ENCODE results near the gene MICU1.

The MICU1 gene

DNA sequence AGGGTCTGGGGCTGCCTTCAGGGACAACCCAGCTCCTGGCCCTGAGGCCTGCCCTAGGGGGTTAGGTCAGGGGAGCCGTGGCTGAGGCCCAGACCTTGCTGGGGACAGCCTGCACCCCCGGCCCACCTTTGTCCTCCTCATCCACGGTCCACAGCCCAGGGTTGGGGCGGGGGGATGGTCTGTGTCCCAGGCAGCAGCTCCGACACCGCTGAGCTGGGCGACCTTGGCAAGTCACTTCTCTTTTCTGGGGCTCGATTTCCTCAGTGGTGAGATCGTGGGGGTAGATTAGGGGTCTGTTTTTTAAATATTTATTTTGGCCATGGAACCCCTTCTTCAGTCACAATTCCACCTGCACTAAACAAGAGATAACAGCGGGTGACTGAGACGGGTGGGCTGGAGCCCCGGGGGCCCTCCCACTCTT lies 302.1 kb downstream of the MICU1 start:
- DNase-seq: no peak

DNA sequence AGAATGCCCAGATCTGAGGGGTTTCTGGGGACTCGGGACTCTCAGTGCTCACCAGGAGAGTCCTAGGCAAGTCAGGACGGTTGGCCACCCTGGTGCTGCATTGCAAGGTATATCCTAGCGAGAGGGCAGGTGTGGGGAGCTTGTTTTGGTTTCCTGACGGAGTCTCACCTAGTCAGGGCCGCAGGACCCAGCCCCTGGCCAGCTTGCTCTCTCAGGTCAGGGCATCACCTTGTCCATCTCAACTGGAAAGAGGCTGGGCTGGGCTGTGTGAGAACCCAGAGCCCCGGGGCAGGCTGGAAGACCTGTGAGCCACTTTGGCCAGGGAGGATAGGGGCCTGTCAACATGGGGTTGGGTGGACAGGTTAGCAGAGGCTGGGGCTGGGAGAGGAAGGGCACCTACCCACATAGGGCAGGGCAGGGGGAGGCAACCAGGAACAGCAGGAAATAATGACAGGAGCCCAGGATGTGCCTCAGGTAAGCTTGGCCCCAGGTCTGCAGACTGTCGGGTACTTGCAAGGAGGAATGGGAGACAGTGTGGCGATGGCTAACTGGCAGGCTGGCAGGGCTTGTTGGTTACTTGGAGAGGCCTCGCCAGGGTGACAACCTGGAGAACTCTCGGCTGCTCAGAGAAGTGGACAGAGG lies 302.6 kb downstream of the MICU1 start:
- no peak for DNase-seq

DNA sequence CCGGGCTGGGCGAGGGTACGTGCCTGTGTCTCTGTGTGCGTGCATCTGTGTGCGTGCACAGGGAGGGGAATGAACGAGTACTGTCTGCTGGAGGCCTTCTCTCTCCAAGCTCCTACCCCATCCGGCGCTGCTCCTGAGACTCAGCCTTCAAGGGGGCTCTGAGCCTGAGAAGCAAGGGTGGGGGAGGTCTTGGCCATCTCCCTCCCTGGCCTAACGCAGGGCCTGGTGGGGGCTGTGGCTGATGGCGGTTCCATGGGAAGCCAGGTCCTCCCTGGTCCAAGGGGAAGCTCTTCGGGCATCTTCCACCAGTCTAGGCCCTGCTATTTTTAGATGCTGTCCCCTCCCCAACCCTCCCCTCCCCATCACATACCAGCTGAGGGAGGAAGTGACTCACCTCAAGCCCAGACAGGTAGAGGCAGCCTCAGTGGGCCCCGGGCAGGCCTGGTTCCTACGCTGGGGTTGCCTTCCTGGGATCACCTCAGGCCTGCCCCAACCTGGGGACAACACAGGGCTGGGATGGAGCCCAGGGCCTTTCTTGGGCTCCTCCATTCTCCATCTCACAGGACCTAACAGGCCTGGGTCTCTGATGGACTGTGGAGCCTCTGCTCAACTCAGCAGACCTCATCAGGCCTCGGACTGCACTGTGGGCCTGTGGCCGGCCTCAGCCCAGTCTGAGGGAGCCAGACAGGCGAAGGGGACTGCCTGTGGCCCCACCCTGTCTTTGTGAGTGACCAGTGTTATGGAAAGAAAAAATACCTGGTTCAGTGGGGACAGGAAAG lies 303.4 kb downstream of the MICU1 start:
- DNase-seq: peak; percentile 51

DNA sequence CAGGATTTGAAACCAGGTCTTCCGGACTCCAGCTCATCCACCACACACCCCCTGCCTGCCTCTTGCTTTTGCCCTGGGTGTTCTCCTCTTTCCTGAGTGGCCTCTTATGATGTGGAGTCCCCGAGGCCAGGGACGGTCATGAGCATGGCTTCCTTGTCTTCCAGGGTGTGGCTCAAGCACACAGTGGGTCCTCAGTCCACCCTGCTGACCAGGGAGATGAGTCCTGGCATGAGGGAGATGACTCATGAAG lies 303.9 kb downstream of the MICU1 start:
- no peak for DNase-seq

DNA sequence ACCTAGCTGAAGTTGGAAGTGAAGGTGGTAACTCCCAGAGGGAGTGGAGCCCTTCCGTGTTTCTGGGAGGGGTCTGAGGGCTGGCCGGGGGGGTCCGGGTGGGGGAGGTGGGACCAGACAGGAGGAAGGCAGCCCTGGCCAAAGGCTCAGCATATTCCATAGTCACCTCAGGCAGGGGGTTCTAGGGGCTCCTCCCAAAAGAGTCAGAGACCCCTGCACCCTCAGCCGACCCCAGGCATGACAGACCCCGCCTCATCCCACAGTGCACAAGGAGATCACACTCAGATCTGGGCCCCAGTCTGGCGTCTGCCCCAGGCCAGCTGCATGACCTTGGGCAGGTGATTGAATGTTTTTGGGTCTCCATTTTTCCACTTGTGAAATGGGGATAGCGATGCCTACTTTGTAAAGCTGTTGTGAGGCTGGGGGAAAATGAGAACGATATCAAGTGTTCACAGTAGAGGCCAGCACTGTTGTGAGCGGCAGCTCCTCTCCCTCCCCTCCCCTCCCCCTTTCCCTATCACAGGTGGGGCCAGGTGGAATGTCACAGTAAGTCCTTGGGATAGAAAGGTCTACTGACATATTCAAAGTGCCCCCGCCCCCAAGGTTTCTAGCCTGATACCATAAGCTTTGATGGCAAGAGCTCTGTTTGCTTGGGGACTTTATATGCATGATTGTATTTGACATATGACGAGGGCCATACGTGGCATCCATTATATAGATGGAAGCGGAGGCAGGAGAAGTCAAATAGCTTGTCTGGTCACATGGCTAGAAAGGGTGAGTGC lies 304.4 kb downstream of the MICU1 start:
- DNase-seq: no peak

DNA sequence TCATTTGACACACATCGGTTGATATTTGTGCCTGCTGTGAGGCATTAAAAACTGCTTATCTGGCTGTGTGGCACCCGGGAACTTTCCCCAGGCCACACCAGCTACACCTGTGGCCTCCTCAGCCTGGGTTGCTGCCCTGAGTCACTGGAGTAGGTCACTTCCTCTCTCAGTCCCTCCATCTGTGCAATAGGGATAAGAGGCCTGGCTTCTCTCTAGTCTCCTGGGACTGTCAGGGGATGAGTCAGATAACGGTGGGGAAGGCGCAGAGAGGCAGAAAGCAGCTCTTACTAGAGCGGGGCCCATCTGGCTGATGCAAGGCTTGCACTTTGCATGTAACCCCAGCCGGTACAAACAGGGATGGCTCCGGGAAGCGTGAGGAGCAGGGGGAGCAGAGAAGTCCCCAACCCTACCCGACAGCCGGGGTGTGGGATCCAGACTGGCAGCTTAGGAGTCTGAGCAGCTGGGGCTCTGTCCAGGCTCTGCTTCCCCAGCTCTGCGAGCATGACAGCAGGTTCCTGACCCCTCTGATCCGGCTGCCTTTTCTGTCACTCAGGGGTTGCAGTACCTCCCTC lies 305.1 kb downstream of the MICU1 start:
- peak; percentile 71 for DNase-seq

DNA sequence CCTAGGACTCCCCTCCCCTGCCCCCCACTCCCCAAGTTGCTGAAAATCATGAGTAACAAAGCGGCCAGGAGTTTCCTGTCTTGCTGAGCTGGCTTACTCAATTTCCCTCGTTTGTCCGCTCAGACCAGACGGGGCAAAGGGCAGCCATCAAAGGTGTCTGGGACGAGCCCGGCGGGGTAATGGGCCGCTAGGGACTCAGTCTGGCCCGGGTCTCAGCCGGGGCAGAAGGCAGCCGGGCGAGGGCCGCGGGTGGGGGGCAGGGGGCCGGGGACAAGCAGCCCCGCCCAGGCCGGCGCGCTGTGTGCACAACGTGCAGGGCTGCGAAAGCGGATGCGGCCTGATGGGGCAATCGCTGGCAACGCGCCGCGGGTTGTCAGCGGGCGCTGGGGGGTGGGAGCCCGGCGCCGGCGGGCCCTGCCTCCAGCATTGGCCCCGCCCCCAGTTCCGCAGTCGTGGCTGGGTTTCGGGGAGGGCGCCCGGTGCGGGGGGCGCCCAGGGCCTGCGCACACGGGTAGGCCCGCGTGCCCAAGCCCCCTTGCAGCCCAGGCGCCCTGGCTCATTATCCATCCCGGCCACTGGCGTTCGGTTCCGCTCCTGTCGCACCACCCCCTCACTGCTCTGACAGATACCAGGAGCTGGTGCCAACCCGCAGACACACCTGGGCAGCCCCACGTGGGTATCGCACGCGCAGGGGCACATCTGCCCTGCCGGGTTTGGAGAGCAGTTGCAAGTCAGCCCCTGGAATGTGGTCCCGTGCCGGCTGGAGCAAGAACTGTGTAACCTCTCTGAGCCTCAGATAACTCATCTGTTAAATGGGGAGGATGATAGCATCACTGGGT lies 306.2 kb downstream of the MICU1 start:
- DNase-seq: peak; percentile 88

DNA sequence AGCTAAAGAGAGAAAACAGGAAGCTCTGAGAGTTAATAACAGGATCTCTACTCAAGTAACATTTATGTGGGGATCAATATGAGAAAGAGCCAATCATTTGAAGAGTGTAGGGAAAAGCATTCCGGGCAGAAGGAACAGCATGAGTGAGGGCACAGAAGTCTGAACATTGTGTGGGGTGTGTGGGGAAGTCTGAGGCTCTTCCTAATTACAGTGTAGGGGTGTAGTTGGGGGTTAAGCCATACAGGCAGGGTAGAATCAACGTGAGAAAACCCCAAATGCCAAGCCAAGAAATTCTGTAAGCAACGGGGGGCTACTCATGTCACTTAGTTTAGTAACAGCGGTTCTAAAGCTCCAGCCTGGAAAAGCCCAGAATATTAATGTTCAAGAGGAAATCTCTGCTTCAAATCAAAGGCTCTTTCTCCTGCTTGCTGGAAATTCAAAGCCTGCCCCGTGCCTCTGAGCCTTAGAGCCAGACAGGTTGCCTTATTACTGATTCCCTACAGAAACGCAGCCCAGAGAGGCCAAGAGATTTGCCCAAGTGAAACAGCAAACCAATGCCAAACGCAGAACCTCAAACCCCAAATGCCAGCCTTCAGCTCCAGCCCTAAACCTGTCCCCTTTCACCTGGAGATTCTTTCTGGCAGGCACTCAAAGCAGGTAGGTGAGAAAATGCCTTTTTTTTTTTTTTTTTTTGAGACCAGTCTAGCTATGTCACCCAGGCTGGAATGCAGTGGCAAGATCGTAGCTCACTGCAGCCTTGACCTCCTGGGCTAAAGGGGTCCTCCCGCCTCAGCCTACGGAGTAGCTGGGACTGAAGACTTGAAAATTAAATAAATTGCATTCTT lies 307.2 kb downstream of the MICU1 start:
- no peak for DNase-seq

All from activated naive CD4-positive, alpha-beta T cell treated with Interleukin-2 at 50 U/mL for 16 hours (primary cell).